GM12878 (cell line): ENCODE results near the gene DIPK2A. TPM values are rescaled to one million over a fixed set of nuclear protein-coding genes. Genes with fewer than 3 reads are reported as not detected.

ENCODE experiments used
- ATAC-seq: fragments of 200-7000 bp; cut with Tn5 transposase; 3 replicates; pipeline ENCODE4 v1.9.1; 2020; ENCODE audit warnings: mild to moderate bottlenecking, moderate library complexity
- BruUV-seq: library from RNA; stranded (reverse); fragments of 400-500 nt; replicated peaks from 2 replicates; lab custom pipeline; 2021; lab: Mats Ljungman, UMichigan
- CTCF ChIA-PET: fragments of 300-600 bp; sonication (Branson Sonifier 250); formaldehyde crosslinking; extraction: SDS; loops from one replicate; lab custom pipeline; 2021; ENCODE audit warnings: inconsistent platforms; lab: Yijun Ruan, JAX
- POLR2A ChIA-PET: fragments of 350-600 bp; formaldehyde crosslinking; extraction: SDS; loops from one replicate; lab custom pipeline; 2021; ENCODE audit warnings: inconsistent platforms; lab: Charles Lee
- RAD21 ChIA-PET: fragments of 300-600 bp; sonication (Branson Sonifier 250); formaldehyde crosslinking; loops from one replicate; lab custom pipeline; 2023; ENCODE audit warnings: antibody characterized with exemption; ENCODE audit not compliant: unreplicated experiment; lab: Charles Lee
- SMC1A ChIA-PET: fragments of 300-600 bp; sonication (Branson Sonifier 250); formaldehyde crosslinking; loops from one replicate; lab custom pipeline; 2023; ENCODE audit not compliant: unreplicated experiment, uncharacterized antibody; lab: Charles Lee
- DNase-seq: peaks from one replicate; pipeline ENCODE4 v3.0.0-alpha.2; 2011; ENCODE audit warnings: low read depth, low spot score
- FAIRE-seq: peaks from 3 replicates; lab custom pipeline; 2011; peaks lifted over from hg19 to GRCh38; lab: Jason Lieb, UNC
- H2AFZ ChIP-seq: 2 replicates; pipeline ENCODE4 v1.6.0; 2011; ENCODE audit warnings: low read depth, low read length, control low read depth; ENCODE audit not compliant: control insufficient read depth
- H3K27ac ChIP-seq: 2 replicates; pipeline ENCODE4 v1.5.1; 2011; ENCODE audit warnings: control low read depth; ENCODE audit not compliant: control insufficient read depth, insufficient read depth
- H3K27me3 ChIP-seq, 2 experiments: replicated peaks in 1 of 2; 2 replicates each; pipeline versions ENCODE4 v1.6.0 to v1.6.1; 2011; ENCODE audit warnings: low read length in 1 of 2; ENCODE audit not compliant: control insufficient read depth in 2 of 2, insufficient read depth in 2 of 2
- H3K36me3 ChIP-seq, 2 experiments: 2 replicates each; pipeline ENCODE4 v1.5.1; 2011; ENCODE audit warnings: low read length in 1 of 2; ENCODE audit not compliant: control insufficient read depth in 2 of 2, insufficient read depth in 2 of 2
- H3K4me1 ChIP-seq: 2 replicates; pipeline ENCODE4 v1.6.1; 2011; ENCODE audit warnings: mild to moderate bottlenecking, low read length, moderate library complexity, mixed read lengths; ENCODE audit not compliant: control insufficient read depth, insufficient read depth
- H3K4me2 ChIP-seq: 2 replicates; pipeline ENCODE4 v1.6.0; 2011; ENCODE audit warnings: control low read depth; ENCODE audit not compliant: control insufficient read depth, insufficient read depth
- H3K4me3 ChIP-seq: fragments of 200-600 bp; sonication (generic); 2 replicates; pipeline ENCODE4 v1.5.1; 2016
- H3K79me2 ChIP-seq: 2 replicates; pipeline ENCODE4 v1.6.0; 2011; ENCODE audit warnings: low read length; ENCODE audit not compliant: control insufficient read depth, insufficient read depth
- H3K9ac ChIP-seq: 2 replicates; pipeline ENCODE4 v1.8.0; 2011; ENCODE audit warnings: low read length, control low read depth, mixed read lengths; ENCODE audit not compliant: control insufficient read depth, insufficient read depth
- H3K9me3 ChIP-seq: replicated peaks from 3 replicates; pipeline ENCODE4 v1.5.1; 2011; ENCODE audit warnings: mild to moderate bottlenecking, low read length; ENCODE audit not compliant: control insufficient read depth, insufficient read depth
- H4K20me1 ChIP-seq: 2 replicates; pipeline ENCODE4 v1.6.0; 2011; ENCODE audit not compliant: control insufficient read depth, insufficient read depth
- ASH2L ChIP-seq: fragments of 300-600, 200-600 bp; sonication (generic); IDR thresholded peaks from 2 replicates; pipeline ENCODE4 v1.6.1; 2017; ENCODE audit warnings: low read depth, mild to moderate bottlenecking, borderline replicate concordance
- BCL3 ChIP-seq: IDR thresholded peaks from 2 replicates; pipeline ENCODE4 v1.6.1; 2011; ENCODE audit warnings: borderline replicate concordance, low read depth, mild to moderate bottlenecking, moderate library complexity, low read length; ENCODE audit not compliant: insufficient read depth, poor library complexity, severe bottlenecking
- CEBPB ChIP-seq, 2 experiments: fragments of 150-350 bp in 1 of 2; IDR thresholded peaks; 2 replicates each; pipeline ENCODE4 v1.6.1; 2012 to 2014; ENCODE audit warnings: low read depth in 2 of 2, low read length in 2 of 2, borderline replicate concordance in 1 of 2, inconsistent platforms in 1 of 2
- DPF2 ChIP-seq: fragments of 450-650 bp; IDR thresholded peaks from 2 replicates; pipeline ENCODE4 v1.6.1; 2017; ENCODE audit warnings: mild to moderate bottlenecking
- IKZF2 ChIP-seq, 2 experiments: fragments of 450-650 bp; IDR thresholded peaks; 2 replicates each; pipeline ENCODE4 v1.6.1; 2017; ENCODE audit warnings: mild to moderate bottlenecking in 2 of 2, moderate library complexity in 2 of 2
- MYB ChIP-seq: fragments of 150-350 bp; IDR thresholded peaks from 2 replicates; pipeline ENCODE4 v1.6.1; 2014; ENCODE audit warnings: mild to moderate bottlenecking, low read depth, low read length, borderline replicate concordance
- NFYB ChIP-seq: IDR thresholded peaks from 2 replicates; pipeline ENCODE4 v1.6.1; 2011; ENCODE audit warnings: low read depth, mild to moderate bottlenecking, low read length, improper control_type of control experiment, moderate library complexity; ENCODE audit not compliant: insufficient read depth
- WRNIP1 ChIP-seq: IDR thresholded peaks from 2 replicates; pipeline ENCODE4 v1.6.1; 2011; ENCODE audit warnings: low read depth, low read length, improper control_type of control experiment, borderline replicate concordance
- YY1 ChIP-seq: IDR thresholded peaks from 2 replicates; pipeline ENCODE4 v1.6.1; 2011; ENCODE audit warnings: low read depth, mild to moderate bottlenecking, low read length
- ZNF687 ChIP-seq: fragments of 450-650 bp; IDR thresholded peaks from 2 replicates; pipeline ENCODE4 v1.6.1; 2017; ENCODE audit warnings: mild to moderate bottlenecking, moderate library complexity
- WGBS: methylation state at CpG from one replicate; pipeline ENCODE4 v1.1.6; 2016; ENCODE audit warnings: low lambda C conversion rate; ENCODE audit not compliant: insufficient replicate concordance, insufficient coverage; ENCODE audit errors: missing lambda C conversion rate; 5-methylcytosine and 5-hydroxymethylcytosine counted together
- in situ Hi-C: fragments of 300-500 bp; cut with MboI; formaldehyde crosslinking; loops from 9 replicates; pipeline ENCODE4 v1.14.3; 2018; ENCODE audit warnings: mixed read lengths
- intact Hi-C: fragments of 100-400 bp; cut with micrococcal nuclease; formaldehyde crosslinking; loops from one replicate; pipeline ENCODE4 v1.14.2; 2022; ENCODE audit not compliant: unreplicated experiment
- polyA plus RNA-seq, 11 experiments: library from polyadenylated mRNA; depleted of rRNA in 4 of 11; unstranded in 6 of 11; stranded (reverse) in 5 of 11; fragments of >200 nt; fragmentation: Nextera tagmentation in 4 of 11; fragmentation: Illumina TruSeq in 1 of 11; extraction: Ambion mirVana in 4 of 11; extraction: Trizol in 1 of 11; gene quantifications; 1 replicate in 1 of 11; 2 replicates in 10 of 11; pipeline versions ENCODE4 v1.2.1 to v1.2.3, GENCODE V29; 2011 to 2016; ENCODE audit warnings: inconsistent platforms in 2 of 11, missing spikeins in 2 of 11, low read depth in 1 of 11
- total RNA-seq, 4 experiments: library from RNA; depleted of rRNA in 3 of 4; stranded (reverse); fragments of >200 nt in 3 of 4; fragmentation: Illumina TruSeq in 1 of 4; extraction: Trizol in 1 of 4; gene quantifications; 2 replicates each; pipeline versions ENCODE4 v1.2.1 to v1.2.3, GENCODE V29; 2013 to 2021
- TF ChIP-seq, protein P1 (sequence below): fragments of 450-650 bp; IDR thresholded peaks from 2 replicates; pipeline ENCODE4 v1.6.1; 2016; ENCODE audit warnings: mild to moderate bottlenecking, moderate library complexity, borderline replicate concordance

Gene DIPK2A
- total and polyA plus RNA-seq, 10 of the 15 experiments (the other 5 are each of a cell fraction or from before 2014, with no cell fraction given) = 4.6 to 36.4 (median 15.0) TPM

DNA sequence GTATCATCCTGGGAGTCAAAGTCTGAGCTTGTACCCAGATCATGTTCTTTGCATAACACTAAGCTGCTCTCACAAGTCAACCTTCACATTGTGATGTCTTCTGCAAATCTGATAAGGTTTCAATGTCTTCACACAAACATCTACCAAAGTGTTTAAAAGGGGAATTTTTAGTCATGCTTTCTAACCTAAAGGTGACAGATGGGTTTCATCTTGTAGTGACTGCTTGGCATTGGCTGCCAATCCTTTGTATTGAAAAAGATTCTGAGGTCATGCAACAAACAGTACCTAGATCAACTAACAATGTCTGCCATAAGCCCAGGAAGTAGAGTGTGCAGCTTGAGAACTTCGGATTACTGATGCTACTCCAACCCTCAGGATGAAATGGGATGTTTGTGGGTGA lies 43.6 kb upstream of the DIPK2A start:
- Histone ChIP-seq H3K9ac (no peak overlapping the region), H4K20me1 (no peaks in the 10 kb centered on the region), H3K4me2 (no peak overlapping the region), H2AFZ (peak overlapping the region; percentile 7; the same call in 1 of the 2 replicates), H3K9me3 (no peaks in the 10 kb centered on the region), H3K36me3 (no peaks in the 10 kb centered on the region), H3K27me3 (no peaks in the 10 kb centered on the region), H3K4me3 (no peak overlapping the region), H3K79me2 (no peaks in the 10 kb centered on the region), H3K4me1 (peaks cover 11% of the 10 kb centered on the region), H3K27ac (no peak overlapping the region)
- intact Hi-C loops (no loop called here), in situ Hi-C loops (no loop called here)
- FAIRE-seq = no peak
- SMC1A ChIA-PET = interaction anchor here (1.1 kb wide), 1 partner anchor 12 kb away, joined by 3 read pairs; no protein-coding TSS in a partner anchor
- POLR2A ChIA-PET = no interaction called here
- ATAC-seq = peak; percentile 27; the same call in 2 of the 3 replicates
- TF ChIP-seq MYB (no peak), NFYB (no peak), IKZF2 (IDR thresholded peaks at IDR 0.05) (no peak), BCL3 (no peak), ASH2L (no peak), YY1 (no peak), ZNF687 (no peak), CEBPB (IDR thresholded peaks at IDR 0.05; ENCODE audit: borderline replicate concordance in 1 of 2, low read depth in 2 of 2, low read length in 2 of 2) (no peak), WRNIP1 (no peak), DPF2 (no peak)
- TF ChIP-seq, protein P1, sequence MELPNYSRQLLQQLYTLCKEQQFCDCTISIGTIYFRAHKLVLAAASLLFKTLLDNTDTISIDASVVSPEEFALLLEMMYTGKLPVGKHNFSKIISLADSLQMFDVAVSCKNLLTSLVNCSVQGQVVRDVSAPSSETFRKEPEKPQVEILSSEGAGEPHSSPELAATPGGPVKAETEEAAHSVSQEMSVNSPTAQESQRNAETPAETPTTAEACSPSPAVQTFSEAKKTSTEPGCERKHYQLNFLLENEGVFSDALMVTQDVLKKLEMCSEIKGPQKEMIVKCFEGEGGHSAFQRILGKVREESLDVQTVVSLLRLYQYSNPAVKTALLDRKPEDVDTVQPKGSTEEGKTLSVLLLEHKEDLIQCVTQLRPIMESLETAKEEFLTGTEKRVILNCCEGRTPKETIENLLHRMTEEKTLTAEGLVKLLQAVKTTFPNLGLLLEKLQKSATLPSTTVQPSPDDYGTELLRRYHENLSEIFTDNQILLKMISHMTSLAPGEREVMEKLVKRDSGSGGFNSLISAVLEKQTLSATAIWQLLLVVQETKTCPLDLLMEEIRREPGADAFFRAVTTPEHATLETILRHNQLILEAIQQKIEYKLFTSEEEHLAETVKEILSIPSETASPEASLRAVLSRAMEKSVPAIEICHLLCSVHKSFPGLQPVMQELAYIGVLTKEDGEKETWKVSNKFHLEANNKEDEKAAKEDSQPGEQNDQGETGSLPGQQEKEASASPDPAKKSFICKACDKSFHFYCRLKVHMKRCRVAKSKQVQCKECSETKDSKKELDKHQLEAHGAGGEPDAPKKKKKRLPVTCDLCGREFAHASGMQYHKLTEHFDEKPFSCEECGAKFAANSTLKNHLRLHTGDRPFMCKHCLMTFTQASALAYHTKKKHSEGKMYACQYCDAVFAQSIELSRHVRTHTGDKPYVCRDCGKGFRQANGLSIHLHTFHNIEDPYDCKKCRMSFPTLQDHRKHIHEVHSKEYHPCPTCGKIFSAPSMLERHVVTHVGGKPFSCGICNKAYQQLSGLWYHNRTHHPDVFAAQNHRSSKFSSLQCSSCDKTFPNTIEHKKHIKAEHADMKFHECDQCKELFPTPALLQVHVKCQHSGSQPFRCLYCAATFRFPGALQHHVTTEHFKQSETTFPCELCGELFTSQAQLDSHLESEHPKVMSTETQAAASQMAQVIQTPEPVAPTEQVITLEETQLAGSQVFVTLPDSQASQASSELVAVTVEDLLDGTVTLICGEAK = no peak
- no peak for DNase-seq
- CTCF ChIA-PET = no interaction called here
- RAD21 ChIA-PET = no interaction called here
- BruUV-seq = no TSS peak
- WGBS = 6% methylated on average over 1 of the region's 1 CpG
